ENCODE results near the gene PINLYP. TPM values are rescaled to one million over a fixed set of nuclear protein-coding genes. Genes with fewer than 3 reads are reported as not detected.

PINLYP gene
- total RNA-seq, 1 experiment from 2014 or later, result 6.4 TPM

DNA sequence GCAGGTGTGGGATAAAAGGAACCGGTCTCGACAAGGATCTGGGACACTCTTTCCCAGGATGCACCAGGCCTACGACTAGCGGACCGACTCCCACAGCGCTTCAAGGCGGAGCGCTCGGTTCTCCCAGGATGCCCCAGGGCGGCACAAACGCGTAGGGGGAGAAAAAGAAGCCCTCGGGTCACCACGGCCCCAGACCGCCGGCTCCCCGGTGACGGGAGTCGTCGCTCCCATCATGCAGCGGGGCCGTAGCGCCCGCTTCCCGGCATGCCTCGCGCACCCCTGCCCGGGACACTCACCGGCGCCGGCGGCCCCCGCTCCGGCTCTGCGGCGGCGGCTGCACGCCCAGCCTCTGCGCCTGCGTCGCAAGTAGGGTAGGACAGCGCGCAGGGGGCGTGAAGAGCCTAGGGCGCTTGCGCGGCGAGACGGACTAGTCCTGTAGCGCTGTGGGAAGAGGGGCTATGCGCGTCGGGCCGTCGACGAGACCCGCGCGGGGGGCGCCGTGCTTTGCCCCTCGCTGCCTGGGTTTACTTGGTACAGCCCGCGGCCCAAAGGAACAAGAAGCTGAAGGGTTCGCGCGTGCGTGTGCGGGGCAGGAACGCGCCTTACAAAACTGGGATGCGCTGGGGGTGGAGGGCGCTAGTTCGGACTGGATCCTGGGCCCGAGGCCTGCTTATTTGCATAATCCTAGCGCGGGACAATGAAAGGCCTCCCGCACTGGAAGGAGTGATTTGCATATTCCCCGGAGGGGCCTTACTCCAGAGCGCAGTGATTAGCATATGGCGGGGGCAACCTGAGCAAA lies 43.9 kb downstream of the PINLYP start, which contains the start of gene ZNF428 (continued):
- TF ChIP-seq ZBTB43 (CRISPR knock-in tag; IDR thresholded peaks at IDR 0.05) (peak; percentile 93), MAX (CRISPR knock-in tag; IDR thresholded peaks at IDR 0.05) (peak; percentile 66)

- Mint-ChIP-seq H3K4me1 (peaks cover 27% of the 10 kb centered on the region), H3K4me3 (peak overlapping the region; percentile 74), H3K9me3 (no peaks in the 10 kb centered on the region), H3K36me3 (no peaks in the 10 kb centered on the region), H3K27me3 (ENCODE audit: low read depth) (peaks cover 4% of the 10 kb centered on the region), H3K27ac (peak overlapping the region; percentile 97)
- ATAC-seq (no peak), DNase-seq (ENCODE audit: low spot score) (no peak)
- TF ChIP-seq OVOL2 (CRISPR knock-in tag; IDR thresholded peaks at IDR 0.05; ENCODE audit: borderline replicate concordance), result no peak
- TF ChIP-seq MAX (CRISPR knock-in tag; IDR thresholded peaks at IDR 0.05), result peak; percentile 32; the same call in 1 of the 2 replicates
- ChIA-PET POLR2A (interaction anchor here (0.6 to 1.0 kb wide), 3 partner anchors 13 to 34 kb away, joined by 3 to 4 read pairs (median 3); partner anchors contain the start of gene ZNF576), CTCF (interaction anchor here (0.6 to 1.6 kb wide), 4 partner anchors 24 to 1219 kb away, joined by 4 to 5 read pairs (median 4); partner anchors contain the start of genes IRGQ and ZNF576)
These were observed 44.7 kb downstream of the PINLYP start for GRCh38 chr19:43620061-43621001.

GRCh38 chr19:43622070-43622469 lies 46.5 kb downstream of the PINLYP start:
- Mint-ChIP-seq H3K4me1 (peaks cover 27% of the 10 kb centered on the region), H3K27me3 (ENCODE audit: low read depth) (peaks cover 11% of the 10 kb centered on the region), H3K36me3 (no peaks in the 10 kb centered on the region), H3K9me3 (no peaks in the 10 kb centered on the region), H3K27ac (no peak overlapping the region), H3K4me3 (no peak overlapping the region)
- CTCF ChIA-PET, result interaction anchor here (1.6 kb wide), 1 partner anchor 67 kb away, joined by 5 read pairs; no protein-coding TSS in a partner anchor
- DNase-seq (ENCODE audit: low spot score), result no peak
- no peak for ATAC-seq
- POLR2A ChIA-PET, result no interaction called here
- TF ChIP-seq SMAD3 (CRISPR knock-in tag; IDR thresholded peaks at IDR 0.05; ENCODE audit: borderline replicate concordance) (no peak), SMAD4 (CRISPR knock-in tag; IDR thresholded peaks at IDR 0.05) (no peak), MAX (CRISPR knock-in tag; IDR thresholded peaks at IDR 0.05) (no peak), ERG (CRISPR knock-in tag; IDR thresholded peaks at IDR 0.05) (no peak), AFF4 (CRISPR knock-in tag; IDR thresholded peaks at IDR 0.05; ENCODE audit: borderline replicate concordance) (no peak), ZMAT4 (CRISPR knock-in tag; IDR thresholded peaks at IDR 0.05) (no peak), ELF4 (CRISPR knock-in tag; IDR thresholded peaks at IDR 0.05; ENCODE audit: low read depth) (no peak), IRF2 (CRISPR knock-in tag; IDR thresholded peaks at IDR 0.05; ENCODE audit: borderline replicate concordance, low read depth) (no peak), FOXJ3 (CRISPR knock-in tag; IDR thresholded peaks at IDR 0.05; ENCODE audit: borderline replicate concordance) (no peak)
- TF ChIP-seq, protein P1, sequence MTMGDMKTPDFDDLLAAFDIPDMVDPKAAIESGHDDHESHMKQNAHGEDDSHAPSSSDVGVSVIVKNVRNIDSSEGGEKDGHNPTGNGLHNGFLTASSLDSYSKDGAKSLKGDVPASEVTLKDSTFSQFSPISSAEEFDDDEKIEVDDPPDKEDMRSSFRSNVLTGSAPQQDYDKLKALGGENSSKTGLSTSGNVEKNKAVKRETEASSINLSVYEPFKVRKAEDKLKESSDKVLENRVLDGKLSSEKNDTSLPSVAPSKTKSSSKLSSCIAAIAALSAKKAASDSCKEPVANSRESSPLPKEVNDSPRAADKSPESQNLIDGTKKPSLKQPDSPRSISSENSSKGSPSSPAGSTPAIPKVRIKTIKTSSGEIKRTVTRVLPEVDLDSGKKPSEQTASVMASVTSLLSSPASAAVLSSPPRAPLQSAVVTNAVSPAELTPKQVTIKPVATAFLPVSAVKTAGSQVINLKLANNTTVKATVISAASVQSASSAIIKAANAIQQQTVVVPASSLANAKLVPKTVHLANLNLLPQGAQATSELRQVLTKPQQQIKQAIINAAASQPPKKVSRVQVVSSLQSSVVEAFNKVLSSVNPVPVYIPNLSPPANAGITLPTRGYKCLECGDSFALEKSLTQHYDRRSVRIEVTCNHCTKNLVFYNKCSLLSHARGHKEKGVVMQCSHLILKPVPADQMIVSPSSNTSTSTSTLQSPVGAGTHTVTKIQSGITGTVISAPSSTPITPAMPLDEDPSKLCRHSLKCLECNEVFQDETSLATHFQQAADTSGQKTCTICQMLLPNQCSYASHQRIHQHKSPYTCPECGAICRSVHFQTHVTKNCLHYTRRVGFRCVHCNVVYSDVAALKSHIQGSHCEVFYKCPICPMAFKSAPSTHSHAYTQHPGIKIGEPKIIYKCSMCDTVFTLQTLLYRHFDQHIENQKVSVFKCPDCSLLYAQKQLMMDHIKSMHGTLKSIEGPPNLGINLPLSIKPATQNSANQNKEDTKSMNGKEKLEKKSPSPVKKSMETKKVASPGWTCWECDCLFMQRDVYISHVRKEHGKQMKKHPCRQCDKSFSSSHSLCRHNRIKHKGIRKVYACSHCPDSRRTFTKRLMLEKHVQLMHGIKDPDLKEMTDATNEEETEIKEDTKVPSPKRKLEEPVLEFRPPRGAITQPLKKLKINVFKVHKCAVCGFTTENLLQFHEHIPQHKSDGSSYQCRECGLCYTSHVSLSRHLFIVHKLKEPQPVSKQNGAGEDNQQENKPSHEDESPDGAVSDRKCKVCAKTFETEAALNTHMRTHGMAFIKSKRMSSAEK (CRISPR knock-in tag; IDR thresholded peaks at IDR 0.05; ENCODE audit: borderline replicate concordance), result no peak
- TF ChIP-seq, protein P2, sequence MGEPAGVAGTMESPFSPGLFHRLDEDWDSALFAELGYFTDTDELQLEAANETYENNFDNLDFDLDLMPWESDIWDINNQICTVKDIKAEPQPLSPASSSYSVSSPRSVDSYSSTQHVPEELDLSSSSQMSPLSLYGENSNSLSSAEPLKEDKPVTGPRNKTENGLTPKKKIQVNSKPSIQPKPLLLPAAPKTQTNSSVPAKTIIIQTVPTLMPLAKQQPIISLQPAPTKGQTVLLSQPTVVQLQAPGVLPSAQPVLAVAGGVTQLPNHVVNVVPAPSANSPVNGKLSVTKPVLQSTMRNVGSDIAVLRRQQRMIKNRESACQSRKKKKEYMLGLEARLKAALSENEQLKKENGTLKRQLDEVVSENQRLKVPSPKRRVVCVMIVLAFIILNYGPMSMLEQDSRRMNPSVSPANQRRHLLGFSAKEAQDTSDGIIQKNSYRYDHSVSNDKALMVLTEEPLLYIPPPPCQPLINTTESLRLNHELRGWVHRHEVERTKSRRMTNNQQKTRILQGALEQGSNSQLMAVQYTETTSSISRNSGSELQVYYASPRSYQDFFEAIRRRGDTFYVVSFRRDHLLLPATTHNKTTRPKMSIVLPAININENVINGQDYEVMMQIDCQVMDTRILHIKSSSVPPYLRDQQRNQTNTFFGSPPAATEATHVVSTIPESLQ (CRISPR knock-in tag; IDR thresholded peaks at IDR 0.05), result no peak

Measured in WTC11 (cell line).